NOMO-1 treated with DMSO at 0.1 percent for 48 hours (cell line): ENCODE data around the gene DDA1.

Source experiments
- DNase-seq: peaks from one replicate; lab custom pipeline; 2025; ENCODE audit not compliant: unreplicated experiment; lab: John Stamatoyannopoulos, UW

The DDA1 gene

GRCh38 chr19:17328517-17329365 is 19.4 kb downstream of the DDA1 start:
- DNase-seq: no peak

- DNase-seq: no peak
These were observed 20.3 kb downstream of the DDA1 start for GRCh38 chr19:17329366-17330261.

GRCh38 chr19:17330262-17331044 is 21.1 kb downstream of the DDA1 start:
- no peak for DNase-seq

GRCh38 chr19:17331045-17331558 is 21.7 kb downstream of the DDA1 start:
- DNase-seq: no peak

GRCh38 chr19:17332360-17332676 is 23.0 kb downstream of the DDA1 start:
- no peak for DNase-seq

- peak; percentile 19 for DNase-seq
These were observed 23.6 kb downstream of the DDA1 start for GRCh38 chr19:17332677-17333581.

GRCh38 chr19:17333611-17334413 is 24.4 kb downstream of the DDA1 start:
- DNase-seq: peak; percentile 92

- peak; percentile 96 for DNase-seq
These were observed 25.3 kb downstream of the DDA1 start, which contains the start of gene ANO8 for GRCh38 chr19:17334414-17335409. Gene ANO8 (minus strand): TSS chr19:17334855. CDS start chr19:17334670, 185 bp downstream.

GRCh38 chr19:17335575-17335974 is 26.2 kb downstream of the DDA1 start:
- DNase-seq: no peak

- peak; percentile 99 for DNase-seq
These were observed 27.7 kb downstream of the DDA1 start, which contains the start of gene GTPBP3 for GRCh38 chr19:17336872-17337674. Gene GTPBP3 (plus strand): TSS chr19:17337553. CDS start chr19:17337612, 59 bp downstream.

GRCh38 chr19:17337675-17338432 is 28.5 kb downstream of the DDA1 start:
- peak; percentile 14 for DNase-seq

- no peak for DNase-seq
These were observed 29.2 kb downstream of the DDA1 start for GRCh38 chr19:17338433-17339078.

- no peak for DNase-seq
These were observed 29.9 kb downstream of the DDA1 start for GRCh38 chr19:17339088-17339741.

GRCh38 chr19:17340302-17340870 is 31.0 kb downstream of the DDA1 start:
- DNase-seq: no peak

- no peak for DNase-seq
These were observed 31.6 kb downstream of the DDA1 start for GRCh38 chr19:17340871-17341357.
